BLaER1 treated with 17β-estradiol and CSF1 and Interleukin-3, amounts not matched to agents 10 nM and 100 nM (cell line): Measurements from ENCODE around the gene RENBP.
A peak's percentile ranks its signal among the peaks of the same experiment; 100 is the strongest.

ENCODE experiments used
- H3K27ac ChIP-seq, 11 experiments: shearing (Covaris generic); formaldehyde crosslinking; 2 replicates each; pipeline ENCODE4 v1.8.1; 2022
- H3K27me3 ChIP-seq, 11 experiments: shearing (Covaris generic); formaldehyde crosslinking; 2 replicates each; pipeline ENCODE4 v1.8.1; 2022
- H3K36me3 ChIP-seq, 11 experiments: shearing (Covaris generic); formaldehyde crosslinking; 2 replicates each; pipeline ENCODE4 v1.8.1; 2022
- H3K4me1 ChIP-seq, 10 experiments: shearing (Covaris generic); formaldehyde crosslinking; 2 replicates each; pipeline ENCODE4 v1.8.1; 2022
- H3K4me2 ChIP-seq, 11 experiments: shearing (Covaris generic); formaldehyde crosslinking; 2 replicates each; pipeline ENCODE4 v1.8.1; 2022
- H3K4me3 ChIP-seq, 10 experiments: shearing (Covaris generic); formaldehyde crosslinking; 2 replicates each; pipeline ENCODE4 v1.8.1; 2022
- H3K9ac ChIP-seq, 11 experiments: shearing (Covaris generic); formaldehyde crosslinking; 2 replicates each; pipeline ENCODE4 v1.8.1; 2022
- H3K9me3 ChIP-seq, 11 experiments: shearing (Covaris generic); formaldehyde crosslinking; replicated peaks in 1 of 11; 2 replicates each; pipeline ENCODE4 v1.8.1; 2022
- H4K20me1 ChIP-seq, 11 experiments: shearing (Covaris generic); formaldehyde crosslinking; 2 replicates each; pipeline ENCODE4 v1.8.1; 2022
- Cebpa-rat ChIP-seq, 11 experiments: shearing (Covaris generic); IDR thresholded peaks; 2 replicates each; pipeline ENCODE4 v1.8.1; 2022

RENBP gene

GRCh38 chrX:153956044-153956907, 11.8 kb upstream of the RENBP start:
- Histone ChIP-seq H3K9me3 (no peaks in the 10 kb centered on the region), H3K9ac (no peak overlapping the region), H3K36me3 (peaks cover 86 to 100% (median 98%) of the 10 kb centered on the region in 11 experiments), H3K4me1 (peaks cover 12 to 32% (median 27%) of the 10 kb centered on the region in 10 experiments), H3K27ac (no peak overlapping the region), H3K27me3 (peaks cover 0 to 49% (median 19%) of the 10 kb centered on the region in 11 experiments; a peak in 15 of 22 replicates), H3K4me3 (no peak overlapping the region), H3K4me2 (no peak overlapping the region), H4K20me1 (peaks cover 0 to 100% (median 100%) of the 10 kb centered on the region in 11 experiments; a peak in 20 of 22 replicates)
- TF ChIP-seq Cebpa-rat (IDR thresholded peaks at IDR 0.05), result no peak

GRCh38 chrX:153955228-153955732, 10.8 kb upstream of the RENBP start:
- peaks cover 0 to 48% (median 10%) of the 10 kb centered on the region in 11 experiments; a peak in 11 of 22 replicates for H3K27me3 ChIP-seq
- no peak overlapping the region for H3K4me3 ChIP-seq
- H3K4me2 ChIP-seq, result no peak overlapping the region
- H3K9ac ChIP-seq, result no peak overlapping the region
- H3K4me1 ChIP-seq, result peaks cover 22 to 42% (median 37%) of the 10 kb centered on the region in 10 experiments
- H3K27ac ChIP-seq, result no peak overlapping the region
- H4K20me1 ChIP-seq, result peaks cover 0 to 100% (median 100%) of the 10 kb centered on the region in 11 experiments; a peak in 20 of 22 replicates
- no peaks in the 10 kb centered on the region for H3K9me3 ChIP-seq
- H3K36me3 ChIP-seq, result peaks cover 86 to 100% (median 98%) of the 10 kb centered on the region in 11 experiments
- TF ChIP-seq Cebpa-rat (IDR thresholded peaks at IDR 0.05), result no peak

- Histone ChIP-seq H3K4me3 (no peak overlapping the region), H3K4me2 (no peak overlapping the region), H3K9ac (no peak overlapping the region), H3K27me3 (peaks cover 0 to 43% (median 7%) of the 10 kb centered on the region in 11 experiments; a peak in 11 of 22 replicates), H3K27ac (no peak overlapping the region), H3K36me3 (peaks cover 86 to 100% (median 98%) of the 10 kb centered on the region in 11 experiments), H4K20me1 (peaks cover 0 to 100% (median 100%) of the 10 kb centered on the region in 11 experiments; a peak in 20 of 22 replicates), H3K4me1 (peaks cover 28 to 48% (median 43%) of the 10 kb centered on the region in 10 experiments), H3K9me3 (no peaks in the 10 kb centered on the region)
- TF ChIP-seq Cebpa-rat (IDR thresholded peaks at IDR 0.05), result no peak
These were observed 10.2 kb upstream of the RENBP start for GRCh38 chrX:153954558-153955227.

DNA sequence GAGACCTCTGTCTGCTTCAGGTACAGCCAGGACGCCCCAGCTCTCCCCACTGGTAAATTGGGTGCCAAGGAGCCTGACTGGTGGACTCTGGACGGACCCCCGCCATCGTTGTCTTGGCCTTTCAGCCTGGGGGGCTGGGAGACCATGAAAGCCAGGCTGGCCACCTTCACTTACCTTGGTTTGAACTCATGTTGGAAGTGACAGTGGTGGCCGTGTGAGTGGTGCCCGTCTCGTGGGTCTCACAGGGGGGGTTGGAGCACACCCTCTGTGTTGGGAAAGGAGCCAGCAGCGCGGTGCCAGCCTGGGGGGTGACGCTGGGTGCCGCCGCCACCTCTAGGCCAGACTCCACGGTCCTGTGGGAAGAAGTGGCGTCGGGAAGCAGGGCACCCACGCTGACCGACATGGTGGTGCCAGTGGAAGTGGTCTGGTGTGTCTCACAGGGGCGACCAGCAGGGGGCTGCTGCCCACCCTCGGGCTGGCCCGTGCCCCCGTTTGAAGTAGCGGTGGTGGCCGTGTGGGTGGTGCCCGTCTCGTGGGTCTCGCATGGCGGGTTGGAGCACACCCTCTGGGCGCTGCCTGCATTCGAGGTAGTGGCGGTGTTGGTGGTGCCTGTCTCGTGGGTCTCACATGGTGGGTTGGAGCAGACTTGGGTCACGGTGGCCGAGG, 9.6 kb upstream of the RENBP start:
- peaks cover 80 to 98% (median 96%) of the 10 kb centered on the region in 11 experiments for H3K36me3 ChIP-seq
- H4K20me1 ChIP-seq, result peaks cover 0 to 100% (median 97%) of the 10 kb centered on the region in 11 experiments; a peak in 20 of 22 replicates
- no peak overlapping the region for H3K27ac ChIP-seq
- H3K27me3 ChIP-seq, result peaks cover 0 to 40% (median 5%) of the 10 kb centered on the region in 11 experiments; a peak in 10 of 22 replicates
- H3K9me3 ChIP-seq, result no peaks in the 10 kb centered on the region
- TF ChIP-seq Cebpa-rat (IDR thresholded peaks at IDR 0.05), result no peak
- H3K4me3 ChIP-seq, result no peak overlapping the region
- H3K4me1 ChIP-seq, result peaks cover 34 to 54% (median 48%) of the 10 kb centered on the region in 10 experiments
- H3K9ac ChIP-seq, result peak overlapping the region in 2 of 11 experiments; percentile 6 to 34; a peak in 2 of 22 replicates
- H3K4me2 ChIP-seq, result peak overlapping the region in 8 of 11 experiments; percentile 8 to 43 (median 32); a peak in 10 of 22 replicates

DNA sequence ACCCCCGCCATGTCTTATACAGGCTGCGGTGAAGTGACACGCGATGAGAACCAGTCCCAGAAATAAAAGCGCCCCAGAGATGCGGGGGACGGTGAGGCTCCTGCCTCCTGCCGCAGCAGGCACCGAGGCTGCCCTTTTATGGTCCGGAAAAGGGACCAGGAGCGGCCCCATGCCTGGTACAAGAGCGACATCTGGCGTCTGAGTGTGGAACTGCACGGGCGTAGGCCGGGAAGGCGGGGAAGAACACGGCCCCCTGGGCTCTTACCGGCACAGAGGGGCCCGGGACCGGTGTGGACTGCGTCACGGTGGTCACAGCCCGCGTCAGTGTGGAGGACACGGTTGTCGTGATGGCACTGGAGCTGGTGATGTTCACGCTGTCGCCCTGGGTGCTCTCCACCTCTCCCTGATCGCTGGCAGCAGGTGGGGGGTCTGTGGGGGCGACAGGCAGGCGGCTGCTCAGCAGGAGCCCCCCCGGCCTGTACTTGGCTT, 8.9 kb upstream of the RENBP start:
- peak overlapping the region in 7 of 11 experiments; percentile 16 to 44 (median 30); a peak in 9 of 22 replicates for H3K9ac ChIP-seq
- peak overlapping the region in 4 of 11 experiments; percentile 13 to 64 (median 36); a peak in 6 of 22 replicates for H3K27ac ChIP-seq
- H3K27me3 ChIP-seq, result peaks cover 0 to 38% (median 5%) of the 10 kb centered on the region in 11 experiments; a peak in 8 of 22 replicates
- peaks cover 74 to 95% (median 90%) of the 10 kb centered on the region in 11 experiments for H3K36me3 ChIP-seq
- peaks cover 0 to 100% (median 94%) of the 10 kb centered on the region in 11 experiments; a peak in 19 of 22 replicates for H4K20me1 ChIP-seq
- TF ChIP-seq Cebpa-rat (IDR thresholded peaks at IDR 0.05), result no peak
- no peak overlapping the region for H3K4me3 ChIP-seq
- H3K9me3 ChIP-seq, result no peaks in the 10 kb centered on the region
- peak overlapping the region in 10 of 11 experiments; percentile 26 to 80 (median 38); a peak in 19 of 22 replicates for H3K4me2 ChIP-seq
- peaks cover 40 to 60% (median 54%) of the 10 kb centered on the region in 10 experiments for H3K4me1 ChIP-seq

GRCh38 chrX:153952373-153953026, 8.1 kb upstream of the RENBP start:
- peaks cover 49 to 69% (median 63%) of the 10 kb centered on the region in 10 experiments for H3K4me1 ChIP-seq
- peak overlapping the region in 6 of 11 experiments; percentile 13 to 64 (median 37); a peak in 10 of 22 replicates for H3K27ac ChIP-seq
- peak overlapping the region in 8 of 11 experiments; percentile 16 to 44 (median 28); a peak in 10 of 22 replicates for H3K9ac ChIP-seq

DNA sequence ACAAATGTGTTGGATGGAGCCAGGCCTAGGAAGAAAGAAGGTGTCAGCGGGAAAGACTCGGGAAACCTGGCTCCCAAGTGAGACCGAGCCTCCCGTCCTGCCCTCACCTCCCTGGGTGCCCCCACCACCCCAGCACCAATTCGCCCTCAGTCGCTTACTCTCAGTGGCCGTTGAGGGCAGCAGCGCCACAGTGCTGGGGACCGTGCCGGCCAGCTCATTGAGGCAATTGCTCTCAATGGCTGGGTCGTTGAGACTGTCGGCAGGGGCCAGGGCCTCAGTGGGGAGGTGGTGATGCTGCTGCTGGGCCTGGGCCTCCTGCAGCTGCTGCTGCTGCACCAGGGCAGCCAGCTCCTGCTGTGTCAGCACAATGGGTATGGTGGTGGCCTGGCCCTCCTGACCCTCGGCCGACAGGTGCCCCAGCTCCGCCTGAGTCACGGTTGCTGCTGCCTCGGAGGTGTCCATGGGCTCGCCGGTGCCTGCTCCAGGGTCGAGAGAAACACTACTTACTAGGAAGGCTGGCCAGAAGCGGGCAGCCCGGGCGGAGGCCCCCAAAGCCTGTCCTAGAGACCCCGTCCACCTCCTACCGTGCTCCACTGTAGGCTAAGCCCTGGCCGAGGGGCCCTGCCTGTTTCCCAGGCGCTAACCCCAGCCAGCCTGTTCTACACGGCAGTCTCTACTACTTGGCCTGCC, 7.4 kb upstream of the RENBP start:
- Histone ChIP-seq H3K27ac (peak overlapping the region in 6 of 11 experiments; percentile 7 to 64 (median 37); a peak in 7 of 22 replicates), H3K9me3 (no peaks in the 10 kb centered on the region), H3K27me3 (peaks cover 0 to 44% (median 14%) of the 10 kb centered on the region in 11 experiments; a peak in 14 of 22 replicates), H3K4me1 (peaks cover 54 to 74% (median 68%) of the 10 kb centered on the region in 10 experiments), H3K4me3 (no peak overlapping the region), H4K20me1 (peaks cover 0 to 98% (median 92%) of the 10 kb centered on the region in 11 experiments; a peak in 19 of 22 replicates), H3K4me2 (peak overlapping the region in 9 of 11 experiments; percentile 37 to 87 (median 70); a peak in 11 of 22 replicates), H3K9ac (peak overlapping the region in 7 of 11 experiments; percentile 9 to 63 (median 30); a peak in 4 of 22 replicates), H3K36me3 (peaks cover 58 to 87% (median 81%) of the 10 kb centered on the region in 11 experiments)
- TF ChIP-seq Cebpa-rat (IDR thresholded peaks at IDR 0.05), result no peak

More at GRCh38 chrX:153952373-153953026, 8.1 kb upstream of the RENBP start:
- Histone ChIP-seq H3K4me3 (no peak overlapping the region), H3K27me3 (peaks cover 0 to 42% (median 9%) of the 10 kb centered on the region in 11 experiments; a peak in 11 of 22 replicates), H3K4me2 (peak overlapping the region; percentile 8 to 87 (median 39); a peak in 17 of 22 replicates), H3K9me3 (no peaks in the 10 kb centered on the region), H4K20me1 (peaks cover 0 to 100% (median 94%) of the 10 kb centered on the region in 11 experiments; a peak in 19 of 22 replicates), H3K36me3 (peaks cover 65 to 94% (median 87%) of the 10 kb centered on the region in 11 experiments)
- TF ChIP-seq Cebpa-rat (IDR thresholded peaks at IDR 0.05), result no peak
